Esophagus mucosa (tissue), 1 donor: ENCODE data around the gene UBR1. TPM values are rescaled to one million over a fixed set of nuclear protein-coding genes. Genes with fewer than 3 reads are reported as not detected.
"Not testable (repeated sequence)": the region's sequence is repeated elsewhere in the genome, so short reads cannot be mapped to it uniquely, and the experiment has no call there.

Experiments
- ATAC-seq: fragments of 200-7000 bp; cut with Tn5 transposase; one replicate; pipeline ENCODE4 v1.9.1; 2020
- total RNA-seq: library from RNA; stranded (reverse); gene quantifications from one replicate; pipeline ENCODE4 v1.2.4, GENCODE V29; 2023
- donor health status: DM: yes; HTN: yes; CAD: no.

The UBR1 gene
- total RNA-seq, 1 donor from 2014 or later = 9.1 TPM

- ATAC-seq = peak; percentile 65
These were observed 150.3 kb downstream of the UBR1 start for GRCh38 chr15:42955518-42955917.

GRCh38 chr15:42954291-42954690 lies 151.5 kb downstream of the UBR1 start:
- ATAC-seq = no peak

GRCh38 chr15:42948898-42949297 lies 156.9 kb downstream of the UBR1 start:
- not testable (repeated sequence) for ATAC-seq

GRCh38 chr15:42940527-42940926 lies 165.3 kb downstream of the UBR1 start:
- no peak for ATAC-seq

GRCh38 chr15:42939841-42940240 lies 166.0 kb downstream of the UBR1 start:
- ATAC-seq = no peak

GRCh38 chr15:42937143-42937542 lies 168.7 kb downstream of the UBR1 start:
- no peak for ATAC-seq

GRCh38 chr15:42933886-42934667 lies 171.8 kb downstream of the UBR1 start:
- ATAC-seq = no peak

GRCh38 chr15:42932833-42933515 lies 172.9 kb downstream of the UBR1 start:
- no peak for ATAC-seq

- no peak for ATAC-seq
These were observed 173.9 kb downstream of the UBR1 start for GRCh38 chr15:42931702-42932486.

- no peak for ATAC-seq
These were observed 176.5 kb downstream of the UBR1 start for GRCh38 chr15:42929306-42929848.

GRCh38 chr15:42921342-42921731 lies 184.5 kb downstream of the UBR1 start:
- peak; percentile 27 for ATAC-seq

- peak; percentile 99 for ATAC-seq
These were observed 185.1 kb downstream of the UBR1 start, which contains the start of gene TTBK2 for GRCh38 chr15:42920519-42921341. TSS of gene TTBK2 (minus strand) at chr15:42920778. CDS start at chr15:42878617, 42,161 bp downstream.

GRCh38 chr15:42919799-42920518 lies 185.9 kb downstream of the UBR1 start:
- ATAC-seq = peak; percentile 42

- no peak for ATAC-seq
These were observed 186.5 kb downstream of the UBR1 start for GRCh38 chr15:42919308-42919707.

GRCh38 chr15:42918047-42918446 lies 187.8 kb downstream of the UBR1 start:
- no peak for ATAC-seq

GRCh38 chr15:42915654-42916315 lies 190.1 kb downstream of the UBR1 start:
- no peak for ATAC-seq

- ATAC-seq = no peak
These were observed 190.9 kb downstream of the UBR1 start for GRCh38 chr15:42914728-42915497.

GRCh38 chr15:42911058-42911592 lies 194.7 kb downstream of the UBR1 start:
- ATAC-seq = no peak

GRCh38 chr15:42908538-42908937 lies 197.3 kb downstream of the UBR1 start:
- ATAC-seq = peak; percentile 56
